NCI-H510A treated with DMSO at 0.1 percent for 48 hours (cell line): Measurements from ENCODE around the gene TYW1.
A peak's percentile ranks its signal among the peaks of the same experiment; 100 is the strongest.
"Not testable (repeated sequence)": the region's sequence is repeated elsewhere in the genome, so short reads cannot be mapped to it uniquely, and the experiment has no call there.

Experiments used
- DNase-seq: peaks from one replicate; lab custom pipeline; 2025; lab: John Stamatoyannopoulos, UW

TYW1 gene

GRCh38 chr7:67189801-67190465, 193.3 kb downstream of the TYW1 start:
- not testable (repeated sequence) for DNase-seq

DNA sequence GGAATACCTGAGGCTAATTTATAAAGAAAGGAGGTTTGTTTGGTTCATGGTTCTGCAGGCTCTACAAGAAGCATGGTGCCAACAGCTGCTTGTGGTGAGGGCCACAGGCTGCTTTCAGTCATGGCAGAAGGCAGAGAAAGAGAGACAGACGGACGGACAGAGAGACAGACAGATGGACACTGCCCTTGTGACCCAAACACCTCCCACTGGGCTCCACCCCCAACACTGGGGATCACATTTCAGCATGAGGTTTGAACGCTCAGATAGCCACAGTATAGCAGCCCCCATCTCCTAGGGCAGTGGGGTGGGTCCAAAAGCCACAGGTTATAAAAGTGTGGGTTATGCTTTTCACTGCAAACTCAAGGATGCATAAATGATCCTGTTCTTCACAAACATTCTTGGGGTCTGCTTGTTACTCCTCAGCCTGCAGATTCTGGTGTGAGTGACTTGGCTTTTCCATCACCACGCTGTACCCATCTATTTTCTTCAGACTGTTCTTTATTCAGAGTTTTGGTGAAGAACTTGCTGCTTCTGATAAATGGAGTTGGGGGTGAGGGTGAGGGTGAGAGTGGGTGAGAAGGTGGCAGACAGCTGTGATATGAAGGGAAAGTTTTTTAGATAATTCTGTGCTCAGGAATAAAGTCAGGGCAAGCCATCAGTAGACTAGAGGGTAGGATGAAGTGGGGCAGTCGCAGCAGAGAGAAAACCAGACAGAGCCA, 194.5 kb downstream of the TYW1 start:
- not testable (repeated sequence) for DNase-seq

- not testable (repeated sequence) for DNase-seq
These were observed 195.6 kb downstream of the TYW1 start for GRCh38 chr7:67192123-67192702.

DNA sequence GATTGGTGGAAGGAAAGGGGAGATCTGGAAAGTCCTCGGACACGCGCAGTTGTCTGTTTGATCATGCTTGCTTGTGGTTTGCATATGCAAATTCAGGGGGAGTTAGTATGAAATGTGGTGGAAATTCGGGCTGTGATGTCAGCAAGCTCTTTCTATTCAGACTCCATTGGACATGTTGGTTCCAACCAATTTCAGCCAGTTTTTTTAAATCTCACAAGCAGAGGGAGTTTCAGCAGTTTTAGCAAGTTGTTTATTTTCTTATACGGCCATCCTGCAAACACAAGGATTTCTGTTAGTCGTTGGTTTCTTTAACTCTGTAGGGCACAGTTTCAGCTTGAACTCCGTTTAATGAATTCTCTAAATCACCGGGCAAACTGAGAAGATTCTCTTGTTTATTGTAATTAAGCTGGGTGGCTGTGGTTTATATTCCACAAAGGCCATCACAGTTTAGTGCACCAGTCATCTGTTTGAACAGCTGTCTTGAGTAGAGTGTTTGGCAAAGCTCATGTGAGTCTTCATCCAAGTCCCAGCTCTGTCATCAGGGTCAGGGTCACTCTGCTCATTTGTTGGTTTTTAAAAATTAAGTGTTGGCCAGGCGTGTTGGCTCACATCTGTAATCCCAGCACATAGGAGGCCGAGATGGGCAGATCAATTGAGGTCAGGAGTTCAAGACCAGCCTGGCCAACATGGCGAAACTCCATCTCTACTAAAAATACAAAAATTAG, 196.4 kb downstream of the TYW1 start:
- DNase-seq, result peak; percentile 75

DNA sequence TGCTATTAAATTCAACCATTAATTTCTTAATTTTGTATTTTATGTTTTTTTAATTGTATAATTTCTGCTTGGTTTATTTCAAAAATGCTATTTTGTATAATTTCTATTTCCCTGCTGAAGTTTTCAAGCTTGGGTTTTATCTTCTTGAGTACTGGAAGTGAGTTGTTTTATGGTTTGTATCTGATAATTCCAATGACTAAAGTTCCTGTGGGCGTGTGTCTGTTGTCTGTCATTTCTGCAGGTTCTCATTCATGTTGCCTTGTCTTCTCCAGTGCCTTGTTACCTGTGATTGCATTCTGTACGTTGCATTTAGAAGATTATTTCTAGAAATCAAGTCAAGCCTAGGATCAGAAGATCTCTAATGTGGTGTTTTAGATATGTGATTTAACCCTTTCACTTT, 199.5 kb downstream of the TYW1 start:
- not testable (repeated sequence) for DNase-seq

GRCh38 chr7:67198865-67199526, 202.4 kb downstream of the TYW1 start:
- DNase-seq, result not testable (repeated sequence)

- not testable (repeated sequence) for DNase-seq
These were observed 209.1 kb downstream of the TYW1 start for GRCh38 chr7:67205772-67206171.

GRCh38 chr7:67206452-67206851, 209.8 kb downstream of the TYW1 start:
- DNase-seq, result no peak

- DNase-seq, result not testable (repeated sequence)
These were observed 212.0 kb downstream of the TYW1 start for GRCh38 chr7:67208656-67209055.

GRCh38 chr7:67209256-67209655, 212.6 kb downstream of the TYW1 start:
- DNase-seq, result no peak

GRCh38 chr7:67210567-67210966, 213.9 kb downstream of the TYW1 start:
- DNase-seq, result no peak

GRCh38 chr7:67211650-67212330, 215.2 kb downstream of the TYW1 start:
- not testable (repeated sequence) for DNase-seq

- not testable (repeated sequence) for DNase-seq
These were observed 216.4 kb downstream of the TYW1 start for GRCh38 chr7:67213038-67213437.

- not testable (repeated sequence) for DNase-seq
These were observed 226.9 kb downstream of the TYW1 start for GRCh38 chr7:67223551-67223950.

DNA sequence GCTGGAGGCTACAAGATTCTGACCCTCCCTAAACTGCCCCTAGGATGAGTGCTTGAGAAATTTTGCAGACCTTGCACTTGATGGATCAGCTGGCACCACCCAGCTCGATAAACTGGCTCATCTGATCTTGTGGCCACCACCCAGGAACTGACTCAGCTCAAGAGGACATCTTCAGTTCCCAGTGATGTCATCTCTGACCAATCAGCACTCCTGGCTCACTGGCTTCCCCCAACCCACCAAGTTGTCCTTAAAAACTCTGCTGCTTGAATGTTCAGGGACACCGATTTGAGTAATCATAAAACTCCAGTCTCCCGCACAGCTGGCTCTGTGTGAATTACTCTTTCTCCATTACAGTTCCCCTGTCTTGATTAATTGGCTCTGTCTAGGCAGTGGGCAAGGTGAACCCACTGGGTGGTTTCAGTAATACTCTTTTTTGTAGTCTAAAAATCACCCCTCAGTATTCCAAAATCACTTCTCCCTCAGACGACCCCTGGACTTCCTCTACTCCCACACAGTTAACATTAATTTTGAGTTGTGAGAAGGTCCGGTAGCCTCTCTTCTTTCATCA, 229.8 kb downstream of the TYW1 start:
- DNase-seq, result not testable (repeated sequence)

DNA sequence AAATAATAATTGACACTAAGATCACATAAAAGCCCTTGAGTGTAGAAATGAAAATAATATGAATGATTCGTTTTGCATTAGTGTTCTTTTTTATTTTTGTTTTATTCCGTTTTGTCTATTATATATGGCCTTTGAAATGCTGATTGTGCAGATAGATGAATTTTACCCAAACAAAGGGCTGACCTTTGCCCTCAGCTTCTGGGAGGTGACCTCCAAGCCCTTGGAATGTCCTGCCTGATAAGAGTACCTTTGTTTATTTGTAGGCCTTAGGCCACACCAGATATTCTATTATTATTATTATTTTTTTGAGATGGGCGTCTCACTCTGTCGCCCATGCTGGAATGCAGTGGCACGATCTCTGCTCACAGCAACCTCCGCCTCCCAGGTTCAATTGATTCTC, 230.3 kb downstream of the TYW1 start:
- not testable (repeated sequence) for DNase-seq

- not testable (repeated sequence) for DNase-seq
These were observed 232.4 kb downstream of the TYW1 start for GRCh38 chr7:67229018-67229417.

GRCh38 chr7:67230029-67230428, 233.4 kb downstream of the TYW1 start:
- DNase-seq, result not testable (repeated sequence)

GRCh38 chr7:67233506-67233905, 236.9 kb downstream of the TYW1 start:
- DNase-seq, result not testable (repeated sequence)

- not testable (repeated sequence) for DNase-seq
These were observed 239.6 kb downstream of the TYW1 start for GRCh38 chr7:67236216-67236615.

DNA sequence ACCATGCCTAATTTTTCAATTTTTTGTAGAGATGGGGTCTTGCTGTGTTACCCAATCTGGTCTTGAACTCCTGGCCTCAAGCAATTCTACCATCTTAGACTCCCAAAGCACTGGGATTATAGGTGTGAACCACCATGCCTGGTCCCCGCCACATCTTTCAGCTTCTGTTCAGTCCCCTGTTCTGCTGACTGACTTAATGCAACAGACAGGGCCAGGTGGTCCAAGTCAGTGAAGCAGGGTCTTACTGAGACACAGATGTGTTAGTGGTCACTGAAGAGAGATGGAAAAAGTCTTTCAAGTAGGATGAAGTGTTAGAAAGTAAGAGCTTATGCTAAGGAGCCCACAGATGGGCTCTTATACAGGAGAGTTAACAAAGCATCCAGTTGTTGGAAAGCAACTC, 246.2 kb downstream of the TYW1 start:
- DNase-seq, result not testable (repeated sequence)
